ENCODE results near the gene R3HDM2. TPM values are rescaled to one million over a fixed set of nuclear protein-coding genes. Genes with fewer than 3 reads are reported as not detected.
"Not testable (repeated sequence)": the region's sequence is repeated elsewhere in the genome, so short reads cannot be mapped to it uniquely, and the experiment has no call there.

R3HDM2 gene
- total and polyA plus RNA-seq, 7 experiments from 2014 or later, result 13.7 to 145 (median 111) TPM

GRCh38 chr12:57347284-57347683, 83.6 kb downstream of the R3HDM2 start:
- intact Hi-C loops (cut with micrococcal nuclease), result no loop called here
- peaks cover 4 to 55% (median 40%) of the 10 kb centered on the region in 5 donors for H3K36me3 Mint-ChIP-seq
- H3K27me3 ChIP-seq (ENCODE audit: control insufficient read depth in 2 of 2, insufficient read depth in 2 of 2, low read length in 2 of 2), result no peaks in the 10 kb centered on the region
- POLR2A ChIA-PET, result no interaction called here
- peaks cover 0 to 15% (median 5%) of the 10 kb centered on the region in 11 donors for H3K9me3 Mint-ChIP-seq
- no peak overlapping the region for H3K4me3 ChIP-seq (ENCODE audit: low read length)
- no peak overlapping the region for H3K4me3 Mint-ChIP-seq
- H3K36me3 ChIP-seq (ENCODE audit: control insufficient read depth in 2 of 3, insufficient read depth in 3 of 3, low read length in 3 of 3), result peaks cover 0 to 5% (median 0%) of the 10 kb centered on the region in 3 experiments
- H3K4me1 Mint-ChIP-seq, result peaks cover 4 to 29% (median 15%) of the 10 kb centered on the region in 7 donors
- DNase-seq, result no peak
- CTCF ChIA-PET, result no interaction called here
- no peaks in the 10 kb centered on the region for H3K27me3 Mint-ChIP-seq
- H3K27ac ChIP-seq (ENCODE audit: low read depth, low read length), result no peak overlapping the region
- no peaks in the 10 kb centered on the region for H3K9me3 ChIP-seq (ENCODE audit: control insufficient read depth in 2 of 3, low read length in 3 of 3)
- no peak for ATAC-seq
- H3K4me1 ChIP-seq (ENCODE audit: control insufficient read depth in 2 of 2, insufficient read depth in 2 of 2, low read length in 2 of 2), result no peaks in the 10 kb centered on the region
- peak overlapping the region in 1 of 9 donors; percentile 32 for H3K27ac Mint-ChIP-seq

DNA sequence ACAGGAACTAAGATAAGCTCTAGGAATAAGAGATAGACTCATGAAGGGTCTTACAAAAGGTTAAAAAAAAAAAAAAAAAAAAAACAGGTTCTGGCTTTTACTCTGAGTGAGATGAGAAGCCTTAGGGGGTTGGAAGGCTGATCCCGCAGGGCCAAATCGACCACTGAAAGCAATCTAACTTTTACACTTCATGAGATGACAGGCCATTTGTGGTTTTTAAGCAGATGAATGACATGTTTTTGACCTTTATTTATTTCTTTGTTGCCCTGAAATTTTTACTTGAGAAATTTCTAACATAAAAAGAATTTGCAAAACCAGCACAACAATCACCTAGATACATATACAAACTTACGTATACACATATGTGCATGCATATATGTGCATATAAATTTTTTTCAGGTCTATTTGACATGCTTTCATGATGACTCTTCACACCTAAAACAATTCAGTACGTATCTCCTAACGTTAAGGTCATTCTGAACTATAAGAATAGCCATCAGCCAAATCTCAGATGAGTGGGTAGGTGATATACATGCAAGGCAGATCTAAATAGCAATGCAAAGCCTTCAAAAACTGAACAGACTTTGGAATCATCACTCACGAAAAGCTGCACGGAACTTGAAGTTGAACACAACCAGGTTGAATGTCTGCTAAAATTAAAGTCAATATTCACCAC, 87.0 kb downstream of the R3HDM2 start:
- no peak overlapping the region for H3K27ac ChIP-seq (ENCODE audit: low read depth, low read length)
- ATAC-seq, result no peak
- Mint-ChIP-seq H3K27me3 (no peaks in the 10 kb centered on the region), H3K4me1 (peaks cover 4 to 39% (median 29%) of the 10 kb centered on the region in 7 donors), H3K4me3 (peak overlapping the region in 1 of 10 donors; percentile 22), H3K36me3 (peaks cover 4 to 46% (median 35%) of the 10 kb centered on the region in 5 donors), H3K9me3 (peaks cover 0 to 15% (median 5%) of the 10 kb centered on the region in 11 donors), H3K27ac (peak overlapping the region in 1 of 9 donors; percentile 17)
- H3K9me3 ChIP-seq (ENCODE audit: control insufficient read depth in 2 of 3, low read length in 3 of 3), result no peaks in the 10 kb centered on the region
- H3K27me3 ChIP-seq (ENCODE audit: control insufficient read depth in 2 of 2, insufficient read depth in 2 of 2, low read length in 2 of 2), result no peaks in the 10 kb centered on the region
- CTCF ChIA-PET, result no interaction called here
- intact Hi-C loops (cut with micrococcal nuclease), result no loop called here
- POLR2A ChIA-PET, result interaction anchor here (0.6 kb wide), 1 partner anchor 108 kb away, joined by 4 read pairs; no protein-coding TSS in a partner anchor
- no peaks in the 10 kb centered on the region for H3K4me1 ChIP-seq (ENCODE audit: control insufficient read depth in 2 of 2, insufficient read depth in 2 of 2, low read length in 2 of 2)
- no peak for DNase-seq
- H3K36me3 ChIP-seq (ENCODE audit: control insufficient read depth in 2 of 3, insufficient read depth in 3 of 3, low read length in 3 of 3), result no peaks in the 10 kb centered on the region
- no peak overlapping the region for H3K4me3 ChIP-seq (ENCODE audit: low read length)

- peaks cover 4 to 39% (median 29%) of the 10 kb centered on the region in 7 donors for H3K4me1 Mint-ChIP-seq
- no peaks in the 10 kb centered on the region for H3K27me3 ChIP-seq (ENCODE audit: control insufficient read depth in 2 of 2, insufficient read depth in 2 of 2, low read length in 2 of 2)
- ChIA-PET POLR2A (interaction anchor here (0.6 kb wide), 1 partner anchor 293 kb away, joined by 3 read pairs; no protein-coding TSS in a partner anchor), CTCF (interaction anchor here (0.6 to 1.4 kb wide), 2 partner anchors 9 to 59 kb away, joined by 3 read pairs; no protein-coding TSS in a partner anchor)
- peak overlapping the region in 2 of 9 donors; percentile 12 to 48 for H3K27ac Mint-ChIP-seq
- H3K4me3 ChIP-seq (ENCODE audit: low read length), result no peak overlapping the region
- no peak overlapping the region for H3K27ac ChIP-seq (ENCODE audit: low read depth, low read length)
- ATAC-seq, result no peak
- H3K4me1 ChIP-seq (ENCODE audit: control insufficient read depth in 2 of 2, insufficient read depth in 2 of 2, low read length in 2 of 2), result no peaks in the 10 kb centered on the region
- H3K36me3 Mint-ChIP-seq, result peaks cover 4 to 45% (median 33%) of the 10 kb centered on the region in 5 donors
- H3K36me3 ChIP-seq (ENCODE audit: control insufficient read depth in 2 of 3, insufficient read depth in 3 of 3, low read length in 3 of 3), result no peaks in the 10 kb centered on the region
- H3K9me3 Mint-ChIP-seq, result peaks cover 0 to 7% (median 2%) of the 10 kb centered on the region in 11 donors
- H3K9me3 ChIP-seq (ENCODE audit: control insufficient read depth in 2 of 3, low read length in 3 of 3), result no peaks in the 10 kb centered on the region
- intact Hi-C loops (cut with micrococcal nuclease), result no loop called here
- no peaks in the 10 kb centered on the region for H3K27me3 Mint-ChIP-seq
- DNase-seq, result no peak
- no peak overlapping the region for H3K4me3 Mint-ChIP-seq
Observed at GRCh38 chr12:57342207-57342691, 88.6 kb downstream of the R3HDM2 start.

- Histone ChIP-seq H3K36me3 (ENCODE audit: control insufficient read depth in 2 of 3, insufficient read depth in 3 of 3, low read length in 3 of 3) (no peaks in the 10 kb centered on the region), H3K27me3 (ENCODE audit: control insufficient read depth in 2 of 2, insufficient read depth in 2 of 2, low read length in 2 of 2) (no peaks in the 10 kb centered on the region), H3K27ac (ENCODE audit: low read depth, low read length) (no peak overlapping the region), H3K4me1 (ENCODE audit: control insufficient read depth in 2 of 2, insufficient read depth in 2 of 2, low read length in 2 of 2) (no peaks in the 10 kb centered on the region), H3K9me3 (ENCODE audit: control insufficient read depth in 2 of 3, low read length in 3 of 3) (no peaks in the 10 kb centered on the region), H3K4me3 (ENCODE audit: low read length) (no peak overlapping the region)
- ChIA-PET CTCF (interaction anchor here (0.5 to 1.4 kb wide), 3 partner anchors 8 to 540 kb away, joined by 3 to 5 read pairs (median 3); no protein-coding TSS in a partner anchor), POLR2A (no interaction called here)
- ATAC-seq, result no peak
- no peak for DNase-seq
- Mint-ChIP-seq H3K27ac (no peak overlapping the region), H3K4me1 (peaks cover 4 to 36% (median 28%) of the 10 kb centered on the region in 7 donors), H3K36me3 (peaks cover 4 to 44% (median 33%) of the 10 kb centered on the region in 5 donors), H3K27me3 (no peaks in the 10 kb centered on the region), H3K9me3 (peaks cover 0 to 3% (median under 1%) of the 10 kb centered on the region in 11 donors), H3K4me3 (no peak overlapping the region)
- intact Hi-C loops (cut with micrococcal nuclease), result no loop called here
Observed at GRCh38 chr12:57341275-57341990, 89.4 kb downstream of the R3HDM2 start.

DNA sequence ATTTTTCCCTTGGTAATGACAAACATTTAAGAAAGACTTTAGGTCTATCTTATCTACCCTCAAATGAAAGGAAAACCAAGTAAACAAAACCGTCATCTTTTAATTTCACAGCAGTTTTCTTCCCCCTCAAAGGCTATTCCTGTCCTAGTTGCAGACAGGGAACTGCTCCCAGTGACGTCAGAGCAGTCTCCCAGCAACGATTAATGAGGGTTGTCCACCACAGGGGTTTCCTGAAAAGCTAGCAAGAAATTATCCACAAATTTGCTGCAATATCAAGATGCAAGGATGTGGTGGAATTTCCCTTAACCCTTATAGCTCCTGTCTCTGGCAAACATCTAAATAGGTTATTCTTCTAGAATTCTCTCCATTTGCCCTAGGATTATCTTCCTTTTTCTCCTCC, 90.7 kb downstream of the R3HDM2 start:
- Mint-ChIP-seq H3K4me3 (no peak overlapping the region), H3K9me3 (peaks cover 0 to 5% (median 0%) of the 10 kb centered on the region in 11 donors), H3K4me1 (peaks cover 4 to 34% (median 24%) of the 10 kb centered on the region in 7 donors), H3K27ac (peak overlapping the region in 1 of 9 donors; percentile 59), H3K27me3 (no peaks in the 10 kb centered on the region), H3K36me3 (peaks cover 4 to 44% (median 33%) of the 10 kb centered on the region in 5 donors)
- ChIA-PET CTCF (no interaction called here), POLR2A (no interaction called here)
- intact Hi-C loops (cut with micrococcal nuclease), result no loop called here
- peak; percentile 31 for ATAC-seq
- no peaks in the 10 kb centered on the region for H3K9me3 ChIP-seq (ENCODE audit: control insufficient read depth in 2 of 3, low read length in 3 of 3)
- no peak for DNase-seq
- H3K36me3 ChIP-seq (ENCODE audit: control insufficient read depth in 2 of 3, insufficient read depth in 3 of 3, low read length in 3 of 3), result no peaks in the 10 kb centered on the region
- H3K27ac ChIP-seq (ENCODE audit: low read depth, low read length), result no peak overlapping the region
- no peaks in the 10 kb centered on the region for H3K27me3 ChIP-seq (ENCODE audit: control insufficient read depth in 2 of 2, insufficient read depth in 2 of 2, low read length in 2 of 2)
- no peak overlapping the region for H3K4me3 ChIP-seq (ENCODE audit: low read length)
- H3K4me1 ChIP-seq (ENCODE audit: control insufficient read depth in 2 of 2, insufficient read depth in 2 of 2, low read length in 2 of 2), result no peaks in the 10 kb centered on the region

- Mint-ChIP-seq H3K4me1 (peaks cover 0 to 19% (median 11%) of the 10 kb centered on the region in 7 donors), H3K27ac (peak overlapping the region in 1 of 9 donors; percentile 24), H3K36me3 (peaks cover 4 to 37% (median 27%) of the 10 kb centered on the region in 5 donors)
- H3K4me3 ChIP-seq (ENCODE audit: low read length); H3K27me3 Mint-ChIP-seq; H3K4me1 ChIP-seq (ENCODE audit: control insufficient read depth in 2 of 2, insufficient read depth in 2 of 2, low read length in 2 of 2); H3K36me3 ChIP-seq (ENCODE audit: control insufficient read depth in 2 of 3, insufficient read depth in 3 of 3, low read length in 3 of 3); H3K27ac ChIP-seq (ENCODE audit: low read depth, low read length); H3K27me3 ChIP-seq (ENCODE audit: control insufficient read depth in 2 of 2, insufficient read depth in 2 of 2, low read length in 2 of 2); H3K9me3 ChIP-seq (ENCODE audit: control insufficient read depth in 2 of 3, low read length in 3 of 3); H3K9me3 Mint-ChIP-seq; CTCF ChIA-PET; DNase-seq; intact Hi-C loops (cut with micrococcal nuclease); ATAC-seq; H3K4me3 Mint-ChIP-seq: not testable (repeated sequence)
- POLR2A ChIA-PET, result interaction anchor here (0.6 kb wide), 1 partner anchor 20 kb away, joined by 3 read pairs; no protein-coding TSS in a partner anchor
Observed at GRCh38 chr12:57336299-57336698, 94.5 kb downstream of the R3HDM2 start.

All from naive thymus-derived CD4-positive, alpha-beta T cell (primary cell).